Activated effector memory CD4-positive, alpha-beta T cell treated with Interleukin-2 at 50 U/mL for 16 hours (primary cell): ENCODE results near the gene REST.

Experiments
- DNase-seq: peaks from one replicate; pipeline ENCODE4 v3.0.0-alpha.2; 2020

Gene REST

GRCh38 chr4:56977321-56978012, 69.8 kb downstream of the REST start, which contains the start of gene NOA1:
Gene NOA1, minus strand, starts transcription at chr4:56977606. Its CDS starts 21 bp downstream, at chr4:56977585.
- peak; percentile 96 for DNase-seq

- DNase-seq, result peak; percentile 75
Measured at GRCh38 chr4:56978750-56979303, 71.1 kb downstream of the REST start, which contains the start of gene POLR2B. Gene POLR2B, plus strand, starts transcription at chr4:56978896. Its CDS starts 90 bp downstream, at chr4:56978986.

- peak; percentile 18 for DNase-seq
Measured at GRCh38 chr4:56979421-56980072, 71.8 kb downstream of the REST start.

GRCh38 chr4:56981795-56982201, 74.1 kb downstream of the REST start:
- no peak for DNase-seq

- DNase-seq, result no peak
Measured at GRCh38 chr4:56986192-56986591, 78.5 kb downstream of the REST start.

- DNase-seq, result no peak
Measured at GRCh38 chr4:56986952-56987351, 79.3 kb downstream of the REST start.

- DNase-seq, result no peak
Measured at GRCh38 chr4:56990109-56990905, 82.6 kb downstream of the REST start.

GRCh38 chr4:56995525-56995924, 87.8 kb downstream of the REST start:
- DNase-seq, result no peak

- no peak for DNase-seq
Measured at GRCh38 chr4:56999751-57000150, 92.1 kb downstream of the REST start.

GRCh38 chr4:57013543-57014120, 105.9 kb downstream of the REST start:
- no peak for DNase-seq
